Measurements from ENCODE around the gene SLC35C1. TPM values are rescaled to one million over a fixed set of nuclear protein-coding genes. Genes with fewer than 3 reads are reported as not detected.

The SLC35C1 gene
- 10.1 and 12.6 TPM in 2 replicates for total RNA-seq

DNA sequence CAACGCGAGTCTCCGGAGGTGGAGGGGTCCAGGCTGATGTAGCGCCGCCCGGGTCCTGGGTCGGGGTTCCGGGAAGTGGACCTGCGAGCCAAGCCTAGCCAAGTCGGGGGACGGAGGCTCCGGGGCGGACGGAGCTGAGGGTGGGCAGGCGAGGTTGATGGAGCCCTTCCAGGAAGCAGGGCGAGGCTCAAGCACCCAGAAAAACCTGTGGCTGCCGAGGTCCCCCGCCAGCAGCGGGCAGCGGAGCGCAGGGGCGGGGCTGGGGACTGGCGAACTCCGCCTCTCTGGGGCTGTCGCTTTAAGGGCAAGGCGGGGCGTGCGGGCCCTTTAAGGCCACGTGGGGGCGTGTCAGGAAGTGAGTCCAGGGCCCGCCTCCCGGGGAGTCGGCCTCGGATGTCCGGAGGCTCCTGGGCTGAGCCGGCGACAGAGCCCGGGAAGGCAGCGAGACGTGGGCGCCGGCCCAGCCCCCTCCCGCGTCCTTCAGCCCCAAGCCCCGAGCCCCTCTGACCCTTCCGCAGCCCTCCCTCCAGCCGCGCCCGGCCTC lies at the start of gene SLC35C1:
Gene SLC35C1, plus strand, starts transcription at position 389 of the 544 bp plus-strand sequence. CDS start 653 bp downstream, outside the sequence.

DNA sequence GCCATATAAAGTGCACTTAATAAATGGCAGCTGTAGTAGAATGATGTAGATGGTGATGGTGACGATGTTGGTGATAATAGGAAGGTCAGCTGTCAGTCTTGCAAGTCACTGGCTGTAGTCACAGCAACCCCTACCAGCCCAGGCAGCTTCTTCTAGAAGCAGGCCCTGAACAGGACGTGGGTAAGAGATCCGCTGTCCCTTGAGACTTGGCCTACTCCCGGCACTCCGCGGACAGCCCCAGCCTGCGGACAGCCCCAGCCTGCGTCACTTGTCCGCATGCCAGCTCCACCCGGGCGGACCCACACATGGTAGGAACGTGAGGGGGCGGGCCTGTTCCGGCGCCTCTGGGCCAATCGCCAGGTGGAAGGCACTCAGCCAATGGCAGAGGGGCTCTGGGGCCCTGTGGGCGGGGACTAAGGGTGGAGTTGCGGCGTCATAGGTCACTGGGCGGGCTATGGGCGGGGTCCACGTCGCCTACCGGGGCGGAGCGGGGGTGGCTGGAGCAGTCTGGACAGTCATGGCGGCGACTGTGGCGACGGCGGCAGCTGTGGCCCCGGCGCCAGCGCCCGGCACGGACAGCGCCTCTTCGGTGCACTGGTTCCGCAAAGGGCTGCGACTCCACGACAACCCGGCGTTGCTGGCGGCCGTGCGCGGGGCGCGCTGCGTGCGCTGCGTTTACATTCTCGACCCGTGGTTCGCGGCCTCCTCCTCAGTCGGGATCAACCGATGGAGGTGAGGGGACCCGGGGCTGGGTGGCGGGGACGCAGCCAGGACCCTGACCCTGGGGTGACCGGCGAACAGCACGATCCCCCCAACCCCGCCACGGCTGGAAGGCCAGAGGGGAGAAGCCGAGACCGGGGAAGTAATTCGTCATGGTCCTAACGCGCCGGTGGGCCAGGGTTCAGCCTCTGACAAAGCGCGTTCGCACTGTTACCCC lies 42.3 kb downstream of the SLC35C1 start, which contains the start of gene CRY2:
Gene CRY2, plus strand, starts transcription at position 502 of the 937 bp plus-strand sequence. Its CDS starts 16 bp downstream, at position 518.

Other genes with a start within 250 kb of the SLC35C1 start
- 2.9 and 3.9 TPM in 2 replicates for gene CHST1, start 139.5 kb upstream of the SLC35C1 start, total RNA-seq
- gene CRY2, start 42.3 kb downstream of the SLC35C1 start, total RNA-seq = 5.1 and 6.7 TPM in 2 replicates
- gene MAPK8IP1, start 80.5 kb downstream of the SLC35C1 start, total RNA-seq = 2.2 and 3.5 TPM in 2 replicates
- gene FREY1, start 102.1 kb downstream of the SLC35C1 start, total RNA-seq = 0.34 TPM in 1 of 2 replicates, not detected in the other
- 22.1 and 24.2 TPM in 2 replicates for gene PEX16, start 112.7 kb downstream of the SLC35C1 start, total RNA-seq
- gene LARGE2, start 117.5 kb downstream of the SLC35C1 start, total RNA-seq = not detected in 2 replicates

All from mammary microvascular endothelial cell (primary cell).